ENCODE data around the gene SLC8A1.
A peak's percentile ranks its signal among the peaks of the same experiment; 100 is the strongest.

Gene SLC8A1

GRCh38 chr2:40274270-40274669 lies 177.6 kb downstream of the SLC8A1 start:
- DNase-seq (ENCODE audit: low read depth in 3 of 3) = no peak

GRCh38 chr2:40273734-40274182 lies 178.1 kb downstream of the SLC8A1 start:
- no peak for DNase-seq (ENCODE audit: low read depth in 3 of 3)

- no peak for DNase-seq (ENCODE audit: low read depth in 3 of 3)
Measured at GRCh38 chr2:40271094-40271493, 180.8 kb downstream of the SLC8A1 start.

- DNase-seq (ENCODE audit: low read depth in 3 of 3) = no peak
Measured at GRCh38 chr2:40270372-40270771, 181.5 kb downstream of the SLC8A1 start.

- no peak for DNase-seq (ENCODE audit: low read depth in 3 of 3)
Measured at GRCh38 chr2:40268566-40268965, 183.3 kb downstream of the SLC8A1 start.

- no peak for DNase-seq (ENCODE audit: low read depth in 3 of 3)
Measured at GRCh38 chr2:40266201-40266600, 185.7 kb downstream of the SLC8A1 start.

- DNase-seq (ENCODE audit: low read depth in 3 of 3) = no peak
Measured at GRCh38 chr2:40265602-40266001, 186.3 kb downstream of the SLC8A1 start.

GRCh38 chr2:40261042-40261441 lies 190.8 kb downstream of the SLC8A1 start:
- DNase-seq (ENCODE audit: low read depth in 3 of 3) = no peak

- DNase-seq (ENCODE audit: low read depth in 3 of 3) = no peak
Measured at GRCh38 chr2:40260437-40260836, 191.5 kb downstream of the SLC8A1 start.

- no peak for DNase-seq (ENCODE audit: low read depth in 3 of 3)
Measured at GRCh38 chr2:40259900-40260299, 192.0 kb downstream of the SLC8A1 start.

GRCh38 chr2:40258135-40258457 lies 193.8 kb downstream of the SLC8A1 start:
- DNase-seq (ENCODE audit: low read depth in 3 of 3) = no peak

GRCh38 chr2:40257340-40258134 lies 194.4 kb downstream of the SLC8A1 start:
- no peak for DNase-seq (ENCODE audit: low read depth in 3 of 3)

GRCh38 chr2:40256649-40257048 lies 195.2 kb downstream of the SLC8A1 start:
- DNase-seq (ENCODE audit: low read depth in 3 of 3) = no peak

GRCh38 chr2:40256008-40256407 lies 195.9 kb downstream of the SLC8A1 start:
- no peak for DNase-seq (ENCODE audit: low read depth in 3 of 3)

- no peak for DNase-seq (ENCODE audit: low read depth in 3 of 3)
Measured at GRCh38 chr2:40255103-40255502, 196.8 kb downstream of the SLC8A1 start.

GRCh38 chr2:40254611-40255010 lies 197.3 kb downstream of the SLC8A1 start:
- no peak for DNase-seq (ENCODE audit: low read depth in 3 of 3)

- DNase-seq (ENCODE audit: low read depth in 3 of 3) = no peak
Measured at GRCh38 chr2:40251137-40251536, 200.8 kb downstream of the SLC8A1 start.

GRCh38 chr2:40249577-40249976 lies 202.3 kb downstream of the SLC8A1 start:
- no peak for DNase-seq (ENCODE audit: low read depth in 3 of 3)

- no peak for DNase-seq (ENCODE audit: low read depth in 3 of 3)
Measured at GRCh38 chr2:40248294-40248693, 203.6 kb downstream of the SLC8A1 start.

GRCh38 chr2:40244675-40245074 lies 207.2 kb downstream of the SLC8A1 start:
- DNase-seq (ENCODE audit: low read depth in 3 of 3) = peak in 1 of 3 donors; percentile 2

GRCh38 chr2:40244251-40244650 lies 207.6 kb downstream of the SLC8A1 start:
- no peak for DNase-seq (ENCODE audit: low read depth in 3 of 3)

GRCh38 chr2:40243581-40244187 lies 208.2 kb downstream of the SLC8A1 start:
- no peak for DNase-seq (ENCODE audit: low read depth in 3 of 3)

- DNase-seq (ENCODE audit: low read depth in 3 of 3) = no peak
Measured at GRCh38 chr2:40242315-40242714, 209.6 kb downstream of the SLC8A1 start.

GRCh38 chr2:40240070-40240469 lies 211.8 kb downstream of the SLC8A1 start:
- DNase-seq (ENCODE audit: low read depth in 3 of 3) = no peak

All from stimulated activated CD4-positive, alpha-beta T cell treated with anti-CD3 and anti-CD28 coated beads, TNF-alpha, amount 100 ng/mL, for 48 hours (primary cell).